IPS-20b (cell line): ENCODE results near the gene ENPP4.
"Not testable (repeated sequence)": the region's sequence is repeated elsewhere in the genome, so short reads cannot be mapped to it uniquely, and the experiment has no call there.

ENCODE experiments used
- H3K27ac ChIP-seq: one replicate; pipeline ENCODE4 v1.5.1; 2013; ENCODE audit warnings: low read length
- H3K27me3 ChIP-seq: 2 replicates; pipeline ENCODE4 v1.6.1; 2013; ENCODE audit warnings: mild to moderate bottlenecking, low read length, inconsistent platforms; ENCODE audit not compliant: insufficient read depth
- H3K36me3 ChIP-seq: 2 replicates; pipeline ENCODE4 v1.6.1; 2013; ENCODE audit warnings: low read depth, mild to moderate bottlenecking, inconsistent platforms, low read length, moderate library complexity; ENCODE audit not compliant: insufficient read depth
- H3K4me1 ChIP-seq: 2 replicates; pipeline ENCODE4 v1.6.1; 2013; ENCODE audit warnings: mild to moderate bottlenecking, control low read depth, inconsistent platforms, low read length, moderate library complexity; ENCODE audit not compliant: insufficient read depth
- H3K4me3 ChIP-seq: 2 replicates; pipeline ENCODE4 v1.5.1; 2013; ENCODE audit warnings: mild to moderate bottlenecking, low read length, inconsistent platforms
- H3K9ac ChIP-seq: 2 replicates; pipeline ENCODE4 v1.6.1; 2013; ENCODE audit warnings: low read depth, mild to moderate bottlenecking, inconsistent platforms, low read length, moderate library complexity
- H3K9me3 ChIP-seq: 2 replicates; pipeline ENCODE4 v1.6.1; 2013; ENCODE audit warnings: mild to moderate bottlenecking, low read depth, low read length, inconsistent platforms; ENCODE audit not compliant: insufficient read depth

The ENPP4 gene

GRCh38 chr6:46129629-46130511, at the start of gene ENPP4:
ENPP4 (plus strand) TSS chr6:46129989; CDS start chr6:46139584, 9,595 bp downstream.
- Histone ChIP-seq H3K9ac (peak within 1 kb of the TSS; percentile 68; the same call in 1 of the 2 replicates), H3K36me3 (no peaks in the 10 kb centered on the region), H3K4me1 (no peaks in the 10 kb centered on the region), H3K27ac (no peak within 1 kb of the TSS), H3K4me3 (peak within 1 kb of the TSS; percentile 71), H3K9me3 (no peaks in the 10 kb centered on the region), H3K27me3 (peaks cover 29% of the 10 kb centered on the region)

- Histone ChIP-seq H3K9ac (no peak overlapping the region), H3K27me3 (no peaks in the 10 kb centered on the region), H3K4me3 (no peak overlapping the region), H3K36me3 (no peaks in the 10 kb centered on the region), H3K4me1 (no peaks in the 10 kb centered on the region), H3K27ac (no peak overlapping the region), H3K9me3 (no peaks in the 10 kb centered on the region)
These were observed 49.7 kb upstream of the ENPP4 start for GRCh38 chr6:46080111-46080510.

GRCh38 chr6:46085688-46086087, 44.1 kb upstream of the ENPP4 start:
- not testable (repeated sequence) for H3K36me3 ChIP-seq, H3K4me3 ChIP-seq, H3K27me3 ChIP-seq, H3K9ac ChIP-seq, H3K9me3 ChIP-seq, H3K4me1 ChIP-seq, H3K27ac ChIP-seq

- H3K27ac ChIP-seq, result no peak overlapping the region
- H3K9ac ChIP-seq, result no peak overlapping the region
- no peaks in the 10 kb centered on the region for H3K36me3 ChIP-seq
- no peak overlapping the region for H3K4me3 ChIP-seq
- no peaks in the 10 kb centered on the region for H3K27me3 ChIP-seq
- H3K9me3 ChIP-seq, result peaks cover 16% of the 10 kb centered on the region; the same call in 1 of the 2 replicates
- H3K4me1 ChIP-seq, result no peaks in the 10 kb centered on the region
These were observed 39.4 kb upstream of the ENPP4 start for GRCh38 chr6:46090115-46091079.

GRCh38 chr6:46091080-46091478, 38.7 kb upstream of the ENPP4 start:
- Histone ChIP-seq H3K4me3 (no peak overlapping the region), H3K36me3 (no peaks in the 10 kb centered on the region), H3K27ac (no peak overlapping the region), H3K9me3 (peaks cover 22% of the 10 kb centered on the region; the same call in 1 of the 2 replicates), H3K9ac (no peak overlapping the region), H3K27me3 (no peaks in the 10 kb centered on the region), H3K4me1 (no peaks in the 10 kb centered on the region)

GRCh38 chr6:46095251-46095650, 34.5 kb upstream of the ENPP4 start:
- H3K27ac ChIP-seq, result no peak overlapping the region
- H3K9ac ChIP-seq, result no peak overlapping the region
- no peaks in the 10 kb centered on the region for H3K27me3 ChIP-seq
- H3K9me3 ChIP-seq, result peaks cover 19% of the 10 kb centered on the region; the same call in 1 of the 2 replicates
- H3K4me1 ChIP-seq, result no peaks in the 10 kb centered on the region
- no peaks in the 10 kb centered on the region for H3K36me3 ChIP-seq
- no peak overlapping the region for H3K4me3 ChIP-seq

- H3K27me3 ChIP-seq, result no peaks in the 10 kb centered on the region
- H3K4me3 ChIP-seq, result no peak overlapping the region
- H3K27ac ChIP-seq, result no peak overlapping the region
- H3K9me3 ChIP-seq, result peaks cover 19% of the 10 kb centered on the region; the same call in 1 of the 2 replicates
- no peak overlapping the region for H3K9ac ChIP-seq
- H3K4me1 ChIP-seq, result no peaks in the 10 kb centered on the region
- H3K36me3 ChIP-seq, result no peaks in the 10 kb centered on the region
These were observed 32.4 kb upstream of the ENPP4 start for GRCh38 chr6:46097366-46097765.

- no peak overlapping the region for H3K27ac ChIP-seq
- no peak overlapping the region for H3K4me3 ChIP-seq
- no peaks in the 10 kb centered on the region for H3K27me3 ChIP-seq
- no peak overlapping the region for H3K9ac ChIP-seq
- no peaks in the 10 kb centered on the region for H3K4me1 ChIP-seq
- peaks cover 19% of the 10 kb centered on the region; the same call in 1 of the 2 replicates for H3K9me3 ChIP-seq
- no peaks in the 10 kb centered on the region for H3K36me3 ChIP-seq
These were observed 31.1 kb upstream of the ENPP4 start for GRCh38 chr6:46098678-46099077.

GRCh38 chr6:46099952-46100351, 29.8 kb upstream of the ENPP4 start:
- Histone ChIP-seq H3K4me3 (no peak overlapping the region), H3K36me3 (no peaks in the 10 kb centered on the region), H3K27ac (no peak overlapping the region), H3K9ac (no peak overlapping the region), H3K9me3 (peaks cover 11% of the 10 kb centered on the region; the same call in 1 of the 2 replicates), H3K4me1 (no peaks in the 10 kb centered on the region), H3K27me3 (no peaks in the 10 kb centered on the region)

- Histone ChIP-seq H3K27ac (no peak overlapping the region), H3K4me3 (no peak overlapping the region), H3K36me3 (no peaks in the 10 kb centered on the region)
These were observed 27.7 kb upstream of the ENPP4 start for GRCh38 chr6:46102123-46102522.

GRCh38 chr6:46103441-46104115, 26.2 kb upstream of the ENPP4 start:
- Histone ChIP-seq H3K27me3 (no peaks in the 10 kb centered on the region), H3K27ac (no peak overlapping the region), H3K9me3 (peaks cover 5% of the 10 kb centered on the region; the same call in 1 of the 2 replicates), H3K4me1 (no peaks in the 10 kb centered on the region), H3K36me3 (no peaks in the 10 kb centered on the region), H3K9ac (no peak overlapping the region), H3K4me3 (no peak overlapping the region)

More at GRCh38 chr6:46102123-46102522, 27.7 kb upstream of the ENPP4 start:
- no peaks in the 10 kb centered on the region for H3K4me1 ChIP-seq
- no peaks in the 10 kb centered on the region for H3K27me3 ChIP-seq
- no peak overlapping the region for H3K9ac ChIP-seq
- peaks cover under 1% of the 10 kb centered on the region; the same call in 1 of the 2 replicates for H3K9me3 ChIP-seq
